Epithelial cell of proximal tubule (primary cell): ENCODE measurements around the gene SIRT4. TPM values are rescaled to one million over a fixed set of nuclear protein-coding genes. Genes with fewer than 3 reads are reported as not detected.

Experiments
- DNase-seq: peaks from one replicate; pipeline ENCODE4 v3.0.0-alpha.2; 2011; ENCODE audit warnings: low read depth
- H3K4me3 ChIP-seq: 2 replicates; pipeline ENCODE4 v1.5.1; 2011; ENCODE audit warnings: low read depth, mild to moderate bottlenecking, low read length
- CTCF ChIP-seq: conservative IDR thresholded peaks from 2 replicates; pipeline ENCODE4 v1.5.1; 2012; ENCODE audit warnings: low read depth, mild to moderate bottlenecking, low read length
- total RNA-seq: library from RNA; depleted of rRNA; stranded (reverse); fragments of >200 nt; gene quantifications from 2 replicates; pipeline ENCODE4 v1.2.3, GENCODE V29; 2015

SIRT4 gene
- total RNA-seq, 1 donor from 2014 or later = 0.35 TPM

DNA sequence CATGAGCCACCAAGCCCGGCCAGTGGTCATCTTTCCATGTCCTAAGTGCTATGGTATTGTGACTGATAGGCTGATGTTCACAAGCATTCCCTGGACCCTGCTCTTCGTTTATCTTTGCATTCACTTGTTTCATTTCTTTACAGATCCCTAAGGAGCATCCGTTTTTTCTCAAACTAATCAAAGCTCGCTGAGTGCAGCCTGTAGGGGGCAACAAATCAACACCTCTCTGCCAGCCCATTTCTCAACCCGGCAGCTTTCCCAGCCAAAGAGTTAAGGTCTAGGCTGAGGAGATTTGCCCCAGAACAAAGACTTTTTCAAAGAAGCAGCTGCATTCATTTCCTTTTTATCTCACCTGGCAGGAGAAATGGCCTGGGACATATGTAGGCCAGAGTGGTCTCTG lies 12.1 kb downstream of the SIRT4 start:
- H3K4me3 ChIP-seq = no peak overlapping the region
- peak; percentile 57 for TF ChIP-seq CTCF
- DNase-seq = no peak

GRCh38 chr12:120316798-120317223 lies 14.7 kb downstream of the SIRT4 start:
- no peak for TF ChIP-seq CTCF
- H3K4me3 ChIP-seq = peak overlapping the region; percentile 69
- DNase-seq = no peak

GRCh38 chr12:120317224-120318105 lies 15.3 kb downstream of the SIRT4 start:
- peak overlapping the region; percentile 69 for H3K4me3 ChIP-seq
- peak; percentile 51 for TF ChIP-seq CTCF
- peak; percentile 94 for DNase-seq

GRCh38 chr12:120321382-120322202 lies 19.5 kb downstream of the SIRT4 start:
- H3K4me3 ChIP-seq = no peak overlapping the region
- TF ChIP-seq CTCF = no peak
- DNase-seq = peak; percentile 76

DNA sequence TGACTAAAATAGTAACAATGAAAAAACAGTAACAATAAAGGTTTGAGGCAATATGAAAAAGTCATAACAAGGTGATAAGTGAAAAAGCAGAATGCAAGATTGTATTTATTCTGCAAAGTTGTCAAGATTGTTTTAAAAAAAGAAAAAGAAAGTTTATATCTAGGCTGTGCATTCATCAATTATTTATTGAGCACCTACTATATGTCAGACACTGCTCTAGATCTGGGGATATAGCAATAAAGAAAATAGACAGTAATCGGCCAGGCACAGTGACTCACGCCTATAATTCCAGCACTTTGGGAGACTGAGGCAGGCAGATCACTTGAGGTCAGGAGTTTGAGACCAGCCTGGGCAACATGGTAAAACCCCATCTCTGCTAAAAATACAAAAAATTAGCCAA lies 21.7 kb downstream of the SIRT4 start:
- no peak for TF ChIP-seq CTCF
- DNase-seq = no peak
- H3K4me3 ChIP-seq = no peak overlapping the region

DNA sequence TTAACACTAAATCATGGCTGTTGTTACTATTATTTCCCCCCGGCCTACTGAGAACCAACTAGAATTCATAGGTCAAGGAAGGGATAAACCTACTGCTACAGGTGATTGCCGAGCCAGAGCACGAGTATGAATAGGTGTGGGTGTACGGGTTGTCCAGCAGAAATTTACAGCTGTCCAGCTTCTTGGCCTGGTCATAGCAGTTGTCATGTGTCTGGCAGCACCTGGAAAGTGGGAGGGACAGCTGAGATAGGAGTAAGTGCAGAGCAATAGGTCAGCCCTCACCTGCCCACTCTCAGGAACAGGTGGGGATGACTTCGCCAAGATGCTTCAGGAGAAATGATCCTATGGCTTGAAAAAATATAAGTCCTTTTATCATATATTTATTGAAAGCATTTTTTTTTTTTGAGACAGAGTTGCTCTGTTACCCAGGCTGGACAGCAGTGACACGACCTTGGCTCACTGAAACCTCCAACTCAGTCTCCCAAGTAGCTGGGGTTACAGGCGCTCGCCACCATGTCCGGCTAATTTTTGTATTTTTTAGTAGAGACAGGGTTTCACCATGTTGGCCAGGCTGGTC lies 22.8 kb downstream of the SIRT4 start:
- TF ChIP-seq CTCF = no peak
- DNase-seq = no peak
- no peak overlapping the region for H3K4me3 ChIP-seq
